ENCODE measurements around the gene LRRC15.

DNA sequence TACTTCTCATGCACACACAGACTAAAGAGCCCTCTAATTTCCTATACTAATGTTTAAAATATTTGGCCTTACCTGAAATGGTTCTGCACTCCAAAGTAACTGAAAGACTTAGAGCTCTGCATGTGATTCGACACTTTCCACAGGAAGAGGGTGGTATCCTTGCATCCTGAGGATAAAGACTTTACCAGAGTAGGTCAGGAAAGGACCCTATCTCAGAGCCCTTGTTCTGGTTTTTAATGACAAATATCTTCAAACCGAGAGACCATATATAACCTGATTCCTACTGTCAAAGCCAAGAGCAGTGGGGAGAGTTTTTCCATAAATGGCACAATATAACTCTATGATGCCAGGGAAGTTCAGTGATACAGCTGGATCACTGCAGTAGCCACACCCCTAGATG lies 29.6 kb upstream of the LRRC15 start, which contains the start of gene GP5:
- TF ChIP-seq CTCF (IDR thresholded peaks at IDR 0.05; ENCODE audit: insufficient read depth, low read length, poor library complexity, severe bottlenecking) = no peak
- no peak for TF ChIP-seq EZH2phosphoT487 (conservative IDR thresholded peaks at IDR 0.05; ENCODE audit: low read length)
